Natural killer cell (primary cell): ENCODE measurements around the gene RIMKLB. TPM values are rescaled to one million over a fixed set of nuclear protein-coding genes. Genes with fewer than 3 reads are reported as not detected.
"Not testable (repeated sequence)": the region's sequence is repeated elsewhere in the genome, so short reads cannot be mapped to it uniquely, and the experiment has no call there.

Experiments used
- ATAC-seq, 3 donors: fragments of 150-1000 bp in 2 of 3; fragments of 200-7000 bp in 1 of 3; cut with Tn5 transposase; 1 replicate in 1 of 3; 2 replicates in 2 of 3; pipeline ENCODE4 v1.10.0; 2021; ENCODE audit warnings: mild to moderate bottlenecking in 2 of 3, moderate library complexity in 2 of 3
- DNase-seq, 2 donors: peaks; one replicate each; pipeline versions ENCODE4 v3.0.0 to v3.0.0-alpha.2; 2013 to 2021; ENCODE audit warnings: mixed read lengths in 1 of 2
- H3K27ac ChIP-seq: one replicate; pipeline ENCODE4 v1.5.1; 2013; ENCODE audit warnings: mild to moderate bottlenecking, low read length
- H3K27me3 ChIP-seq: one replicate; pipeline ENCODE4 v1.6.1; 2013; ENCODE audit warnings: low read length; ENCODE audit not compliant: control insufficient read depth, insufficient read depth
- H3K36me3 ChIP-seq: one replicate; pipeline ENCODE4 v1.6.1; 2013; ENCODE audit warnings: low read length; ENCODE audit not compliant: control insufficient read depth, insufficient read depth
- H3K4me1 ChIP-seq: one replicate; pipeline ENCODE4 v1.6.1; 2013; ENCODE audit warnings: low read length; ENCODE audit not compliant: control insufficient read depth, insufficient read depth
- H3K4me3 ChIP-seq: one replicate; pipeline ENCODE4 v1.5.1; 2013; ENCODE audit warnings: low read length
- H3K9me3 ChIP-seq: one replicate; pipeline ENCODE4 v1.6.1; 2013; ENCODE audit warnings: low read length; ENCODE audit not compliant: control insufficient read depth, insufficient read depth
- H3K27ac Mint-ChIP-seq, 2 donors: one replicate each; pipeline ENCODE4 v1.8.0; 2022; ENCODE audit warnings: mild to moderate bottlenecking in 2 of 2, mixed read lengths in 2 of 2, moderate library complexity in 1 of 2
- H3K27me3 Mint-ChIP-seq, 2 donors: one replicate each; pipeline ENCODE4 v1.8.0; 2022; ENCODE audit warnings: low read depth in 2 of 2, mixed read lengths in 2 of 2
- H3K36me3 Mint-ChIP-seq: one replicate; pipeline ENCODE4 v1.8.0; 2022; ENCODE audit warnings: mixed read lengths
- H3K4me1 Mint-ChIP-seq, 2 donors: one replicate each; pipeline ENCODE4 v1.8.0; 2022; ENCODE audit warnings: mixed read lengths in 2 of 2
- H3K4me3 Mint-ChIP-seq: one replicate; pipeline ENCODE4 v1.8.0; 2022; ENCODE audit warnings: mild to moderate bottlenecking, moderate library complexity, mixed read lengths
- H3K9me3 Mint-ChIP-seq, 2 donors: one replicate each; pipeline ENCODE4 v1.8.0; 2022; ENCODE audit warnings: mixed read lengths in 2 of 2
- WGBS: methylation state at CpG from one replicate; pipeline ENCODE4 v1.1.7; 2013; ENCODE audit warnings: missing lambda C conversion rate; ENCODE audit not compliant: insufficient coverage; 5-methylcytosine and 5-hydroxymethylcytosine counted together
- intact Hi-C: fragments of 100-400 bp; cut with micrococcal nuclease; formaldehyde crosslinking; loops from one replicate; pipeline ENCODE4 v1.14.2; 2022
- total RNA-seq, 4 donors: library from RNA; stranded (reverse); fragments of 120-200 nt in 1 of 4; gene quantifications; one replicate each; pipeline versions ENCODE4 v1.2.3 to v1.2.4, GENCODE V29; 2013 to 2022
- TF ChIP-seq, protein P1 (sequence below): fragments of 200-600 bp; IDR thresholded peaks from one replicate; pipeline ENCODE4 v1.8.0; 2022; ENCODE audit warnings: antibody characterized with exemption

The RIMKLB gene
- total RNA-seq, 3 donors from 2014 or later (not counting 1 experiment from before 2014, with no cell fraction given) = 13.7 to 16.3 (median 15.4) TPM

DNA sequence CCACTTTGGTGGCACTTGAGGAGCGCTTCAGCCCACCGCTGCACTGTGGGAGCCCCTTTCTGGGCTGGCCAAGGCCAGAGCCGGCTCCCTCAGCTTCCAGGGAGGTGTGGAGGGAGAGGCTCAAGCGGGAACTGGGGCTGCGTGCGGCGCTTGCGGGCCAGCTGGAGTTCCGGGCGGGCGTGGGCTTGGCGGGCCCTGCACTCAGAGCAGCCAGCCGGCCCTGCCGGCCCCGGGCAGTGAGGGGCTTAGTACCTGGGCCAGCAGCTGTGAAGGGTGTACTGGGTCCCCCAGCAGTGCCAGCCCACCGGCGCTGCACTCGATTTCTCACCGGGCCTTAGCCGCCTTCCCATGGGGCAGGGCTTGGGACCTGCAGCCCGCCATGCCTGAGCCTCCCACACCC, 96.8 kb downstream of the RIMKLB start:
- WGBS = 95% methylated on average over 21 of the region's 21 CpGs
- H3K27me3 Mint-ChIP-seq, H3K4me3 ChIP-seq, H3K27ac Mint-ChIP-seq, H3K4me1 Mint-ChIP-seq, H3K27me3 ChIP-seq, DNase-seq, ATAC-seq, H3K36me3 Mint-ChIP-seq, H3K9me3 ChIP-seq, H3K9me3 Mint-ChIP-seq, H3K4me3 Mint-ChIP-seq, H3K36me3 ChIP-seq, intact Hi-C loops, H3K4me1 ChIP-seq, H3K27ac ChIP-seq: not testable (repeated sequence)

DNA sequence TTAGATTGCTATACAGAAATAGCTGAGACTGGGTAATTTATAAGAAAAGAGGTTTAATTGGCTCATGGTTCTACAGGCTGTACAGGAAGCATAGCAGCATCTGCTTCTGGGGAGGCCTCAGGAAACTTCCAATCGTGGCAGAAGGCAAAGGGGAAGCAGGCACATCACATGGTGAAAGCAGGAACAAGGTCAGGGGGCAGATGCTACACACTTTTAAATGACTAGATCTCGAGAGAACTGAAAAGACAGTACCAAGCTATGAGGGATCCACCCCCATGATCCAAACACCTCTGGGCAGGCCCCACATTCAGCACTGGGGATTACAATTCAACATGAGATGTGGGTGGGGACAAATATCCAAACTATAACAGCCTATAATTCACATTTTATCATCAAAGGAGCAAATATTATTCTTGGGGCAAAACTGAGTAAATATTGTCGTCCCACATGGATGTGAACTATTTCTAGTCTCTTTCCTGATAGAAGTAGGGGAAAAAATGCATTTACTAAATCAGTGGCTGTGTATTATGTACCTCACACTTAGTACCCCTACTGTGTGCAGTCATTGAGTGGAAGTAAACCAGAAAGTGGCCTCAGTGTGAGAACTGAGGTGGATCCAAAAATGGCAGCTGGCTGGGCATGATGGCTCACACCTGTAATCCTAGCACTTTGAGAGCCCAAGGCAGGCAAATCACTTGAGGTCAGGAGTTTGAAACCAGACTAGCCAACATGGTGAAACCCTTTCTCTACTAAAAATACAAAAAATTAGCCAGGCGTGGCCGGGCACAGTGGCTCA, 99.2 kb downstream of the RIMKLB start:
- no peak overlapping the region for H3K4me3 Mint-ChIP-seq
- H3K9me3 Mint-ChIP-seq = no peaks in the 10 kb centered on the region
- TF ChIP-seq, protein P1, sequence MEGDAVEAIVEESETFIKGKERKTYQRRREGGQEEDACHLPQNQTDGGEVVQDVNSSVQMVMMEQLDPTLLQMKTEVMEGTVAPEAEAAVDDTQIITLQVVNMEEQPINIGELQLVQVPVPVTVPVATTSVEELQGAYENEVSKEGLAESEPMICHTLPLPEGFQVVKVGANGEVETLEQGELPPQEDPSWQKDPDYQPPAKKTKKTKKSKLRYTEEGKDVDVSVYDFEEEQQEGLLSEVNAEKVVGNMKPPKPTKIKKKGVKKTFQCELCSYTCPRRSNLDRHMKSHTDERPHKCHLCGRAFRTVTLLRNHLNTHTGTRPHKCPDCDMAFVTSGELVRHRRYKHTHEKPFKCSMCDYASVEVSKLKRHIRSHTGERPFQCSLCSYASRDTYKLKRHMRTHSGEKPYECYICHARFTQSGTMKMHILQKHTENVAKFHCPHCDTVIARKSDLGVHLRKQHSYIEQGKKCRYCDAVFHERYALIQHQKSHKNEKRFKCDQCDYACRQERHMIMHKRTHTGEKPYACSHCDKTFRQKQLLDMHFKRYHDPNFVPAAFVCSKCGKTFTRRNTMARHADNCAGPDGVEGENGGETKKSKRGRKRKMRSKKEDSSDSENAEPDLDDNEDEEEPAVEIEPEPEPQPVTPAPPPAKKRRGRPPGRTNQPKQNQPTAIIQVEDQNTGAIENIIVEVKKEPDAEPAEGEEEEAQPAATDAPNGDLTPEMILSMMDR = no peak
- no peak overlapping the region for H3K4me3 ChIP-seq
- H3K36me3 ChIP-seq = no peaks in the 10 kb centered on the region
- ATAC-seq (no peak), DNase-seq (no peak)
- H3K27ac Mint-ChIP-seq = no peak overlapping the region
- no peaks in the 10 kb centered on the region for H3K4me1 ChIP-seq
- WGBS = 81% methylated on average over 4 of the region's 5 CpGs
- intact Hi-C loops = loop anchor here (1.0 kb wide), 1 partner anchor 10 kb away; no protein-coding TSS in a partner anchor
- H3K36me3 Mint-ChIP-seq = no peaks in the 10 kb centered on the region
- H3K27me3 Mint-ChIP-seq = peaks cover 0 to 9% of the 10 kb centered on the region in 2 donors
- H3K27me3 ChIP-seq = peaks cover 2% of the 10 kb centered on the region
- H3K27ac ChIP-seq = no peak overlapping the region
- no peaks in the 10 kb centered on the region for H3K9me3 ChIP-seq
- H3K4me1 Mint-ChIP-seq = no peaks in the 10 kb centered on the region

DNA sequence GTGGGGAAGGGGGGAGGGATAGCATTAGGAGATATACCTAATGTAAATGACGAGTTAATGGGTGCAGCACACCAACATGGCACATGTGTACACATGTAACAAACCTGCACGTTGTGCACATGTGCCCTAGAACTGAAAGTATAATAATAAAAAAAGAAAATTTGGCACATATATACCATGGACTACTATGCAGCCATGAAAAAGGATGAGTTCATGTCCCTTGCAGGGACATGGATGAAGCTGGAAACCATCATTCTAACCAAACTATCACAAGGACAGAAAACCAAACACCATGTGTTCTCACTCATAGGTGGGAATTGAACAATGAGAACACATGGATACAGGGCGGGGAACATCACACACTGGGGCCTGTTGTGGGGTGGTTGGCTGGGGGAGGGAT, 103.4 kb downstream of the RIMKLB start:
- H3K27me3 Mint-ChIP-seq, intact Hi-C loops: not testable (repeated sequence)
- 100% methylated on average over 2 of the region's 3 CpGs for WGBS

DNA sequence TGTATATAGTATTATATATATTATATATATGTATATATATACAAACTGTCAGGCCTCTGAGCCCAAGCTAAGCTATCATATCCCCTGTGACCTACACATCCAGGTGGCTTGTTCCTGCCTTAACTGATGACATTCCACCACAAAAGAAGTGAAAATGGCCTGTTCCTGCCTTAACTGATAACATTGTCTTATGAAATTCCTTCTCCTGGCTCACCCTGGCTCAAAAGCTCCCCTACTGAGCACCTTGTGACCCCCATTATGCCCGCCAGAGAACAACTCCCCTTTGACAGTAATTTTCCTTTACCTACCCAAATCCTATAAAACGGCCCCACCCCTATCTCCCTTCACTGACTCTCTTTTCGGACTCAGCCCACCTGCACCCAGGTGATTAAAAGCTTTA, 107.0 kb downstream of the RIMKLB start:
- H3K36me3 ChIP-seq, DNase-seq, H3K4me1 Mint-ChIP-seq, H3K4me3 Mint-ChIP-seq, H3K9me3 ChIP-seq, H3K27ac ChIP-seq, intact Hi-C loops, H3K9me3 Mint-ChIP-seq, H3K4me1 ChIP-seq, H3K27me3 Mint-ChIP-seq, H3K27ac Mint-ChIP-seq, H3K27me3 ChIP-seq, H3K4me3 ChIP-seq, ATAC-seq, H3K36me3 Mint-ChIP-seq: not testable (repeated sequence)
- WGBS = 88% methylated on average over 3 of the region's 3 CpGs

More for the DNA sequence above, 103.4 kb downstream of the RIMKLB start:
- H3K27ac Mint-ChIP-seq, DNase-seq, H3K27me3 ChIP-seq, H3K36me3 ChIP-seq, ATAC-seq, H3K36me3 Mint-ChIP-seq, H3K4me1 ChIP-seq, H3K4me3 ChIP-seq, H3K9me3 Mint-ChIP-seq, H3K4me3 Mint-ChIP-seq, H3K27ac ChIP-seq, H3K9me3 ChIP-seq, H3K4me1 Mint-ChIP-seq: not testable (repeated sequence)

DNA sequence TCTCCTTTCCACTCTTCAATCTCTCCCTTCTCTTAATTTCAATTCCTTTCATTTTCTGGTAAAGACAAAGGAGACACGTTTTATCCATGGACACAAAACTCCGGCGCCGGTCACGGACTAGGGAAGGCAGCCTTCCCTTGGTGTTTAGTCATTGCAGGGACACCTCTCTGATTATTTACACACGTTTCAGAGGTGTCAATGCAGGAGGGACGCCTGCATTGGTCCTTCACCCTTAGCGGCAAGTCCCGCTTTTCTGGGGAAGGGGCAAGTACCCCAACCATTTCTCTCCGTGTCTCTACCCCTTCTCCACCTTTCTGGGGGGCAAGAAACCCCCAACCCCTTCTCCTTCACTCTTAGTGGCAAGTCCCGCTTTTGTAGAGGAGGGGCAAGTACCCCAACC, 107.7 kb downstream of the RIMKLB start:
- H3K27ac Mint-ChIP-seq, ATAC-seq, H3K27me3 ChIP-seq, H3K36me3 Mint-ChIP-seq, H3K27me3 Mint-ChIP-seq, H3K4me3 Mint-ChIP-seq, DNase-seq, H3K27ac ChIP-seq, intact Hi-C loops, H3K4me1 ChIP-seq, H3K36me3 ChIP-seq, H3K4me3 ChIP-seq, H3K9me3 Mint-ChIP-seq, H3K9me3 ChIP-seq, H3K4me1 Mint-ChIP-seq: not testable (repeated sequence)
- WGBS = 82% methylated on average over 11 of the region's 11 CpGs

DNA sequence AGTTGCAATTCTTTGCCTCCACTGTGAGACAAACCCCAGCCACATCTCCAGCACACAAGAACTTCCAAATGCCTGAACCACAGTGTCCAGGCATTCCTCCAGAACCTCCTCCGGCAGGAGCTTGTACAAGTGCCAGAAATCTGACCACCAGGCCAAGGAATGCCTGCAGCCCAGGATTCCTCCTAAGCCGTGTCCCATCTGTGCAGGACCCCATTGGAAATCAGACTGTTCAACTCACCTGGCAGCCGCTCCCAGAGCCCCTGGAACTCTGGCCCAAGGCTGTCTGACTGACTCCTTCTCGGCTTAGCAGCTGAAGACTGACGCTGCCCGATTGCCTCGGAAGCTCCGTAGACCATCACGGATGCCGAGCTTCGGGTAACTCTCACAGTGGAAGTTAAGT, 109.3 kb downstream of the RIMKLB start:
- H3K36me3 Mint-ChIP-seq, DNase-seq, H3K9me3 ChIP-seq, H3K27me3 ChIP-seq, H3K27ac ChIP-seq, H3K27ac Mint-ChIP-seq, ATAC-seq, H3K27me3 Mint-ChIP-seq, H3K4me3 ChIP-seq, H3K4me1 Mint-ChIP-seq, H3K9me3 Mint-ChIP-seq, H3K36me3 ChIP-seq, H3K4me3 Mint-ChIP-seq, intact Hi-C loops, H3K4me1 ChIP-seq: not testable (repeated sequence)
- 94% methylated on average over 11 of the region's 11 CpGs for WGBS

DNA sequence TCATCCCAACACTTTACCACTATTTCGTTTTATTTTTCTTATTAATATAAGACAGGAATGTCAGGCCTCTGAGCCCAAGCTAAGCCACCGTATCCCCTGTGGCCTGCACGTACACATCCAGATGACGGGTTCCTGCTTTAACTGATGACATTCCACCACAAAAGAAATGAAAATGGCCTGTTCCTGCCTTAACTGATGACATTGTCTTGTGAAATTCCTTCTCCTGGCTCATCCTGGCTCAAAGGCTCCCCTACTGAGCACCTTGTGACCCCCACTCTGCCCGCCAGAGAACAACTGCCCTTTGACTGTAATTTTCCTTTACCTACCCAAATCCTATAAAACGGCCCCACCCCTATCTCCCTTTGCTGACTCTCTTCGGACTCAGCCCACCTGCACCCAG, 112.3 kb downstream of the RIMKLB start:
- 92% methylated on average over 7 of the region's 7 CpGs for WGBS
- ATAC-seq, H3K4me1 Mint-ChIP-seq, H3K9me3 ChIP-seq, H3K9me3 Mint-ChIP-seq, H3K27me3 Mint-ChIP-seq, H3K4me3 Mint-ChIP-seq, H3K4me3 ChIP-seq, H3K4me1 ChIP-seq, H3K27me3 ChIP-seq, intact Hi-C loops, H3K36me3 Mint-ChIP-seq, H3K36me3 ChIP-seq, H3K27ac Mint-ChIP-seq, H3K27ac ChIP-seq, DNase-seq: not testable (repeated sequence)
